ENCODE measurements around the gene COPG1. TPM values are rescaled to one million over a fixed set of nuclear protein-coding genes. Genes with fewer than 3 reads are reported as not detected.

COPG1 gene
- total RNA-seq, 1 experiment from 2014 or later: 132 TPM

DNA sequence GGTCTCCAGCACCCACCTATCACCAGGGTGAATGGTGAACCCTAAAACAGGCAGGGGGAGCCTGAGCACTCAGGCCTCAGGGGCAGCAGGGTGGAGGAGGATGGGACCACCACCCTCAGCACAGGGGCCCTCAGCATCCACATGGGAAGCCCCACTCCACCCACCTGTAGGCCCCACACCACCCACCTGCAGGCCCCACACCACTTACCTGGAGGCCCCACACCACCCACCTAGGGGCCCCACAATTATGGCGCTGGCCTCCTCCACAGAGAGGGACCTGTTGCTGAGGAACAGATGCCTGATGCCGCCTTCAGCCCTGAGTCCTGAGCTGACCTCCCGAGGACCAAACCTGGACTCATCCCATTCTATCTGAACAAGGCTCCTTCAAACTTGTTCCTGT lies 76.0 kb downstream of the COPG1 start (continued):
- TF ChIP-seq HMGA2 (CRISPR knock-in tag; IDR thresholded peaks at IDR 0.05) (no peak), NR1H2 (CRISPR knock-in tag; IDR thresholded peaks at IDR 0.05) (no peak), EMX1 (CRISPR knock-in tag; IDR thresholded peaks at IDR 0.05) (no peak)

DNA sequence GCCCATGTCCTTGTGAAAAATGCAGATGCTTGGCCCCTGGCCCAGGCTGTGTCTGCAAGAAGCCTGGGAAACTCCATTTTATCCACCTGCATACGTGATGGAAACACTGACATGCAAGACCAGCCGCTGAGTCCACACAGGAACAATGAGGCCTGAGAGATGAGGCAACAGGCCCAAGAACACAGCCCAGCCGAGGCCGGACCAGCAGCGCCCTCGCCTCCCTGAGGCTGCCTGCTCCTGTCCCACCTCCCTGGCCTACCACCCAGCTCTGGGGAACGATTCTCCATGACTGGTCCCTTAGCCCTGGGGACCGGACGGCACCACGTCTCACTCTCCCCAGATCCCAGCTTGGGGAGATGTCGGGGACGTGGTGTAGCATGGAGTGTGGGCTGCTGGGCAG lies 76.7 kb downstream of the COPG1 start:
- ATAC-seq (no peak), DNase-seq (ENCODE audit: low spot score) (no peak)
- POLR2A ChIA-PET: interaction anchor here (1.9 kb wide), 1 partner anchor 10 kb away, joined by 12 read pairs; a partner anchor contains a TSS
- Mint-ChIP-seq H3K36me3 (no peaks in the 10 kb centered on the region), H3K4me1 (no peaks in the 10 kb centered on the region), H3K4me3 (no peak overlapping the region), H3K9me3 (no peaks in the 10 kb centered on the region), H3K27me3 (ENCODE audit: low read depth) (peaks cover 2% of the 10 kb centered on the region; the same call in 1 of the 2 replicates), H3K27ac (no peak overlapping the region)
- CTCF ChIA-PET: interaction anchor here (1.3 to 1.4 kb wide), 2 partner anchors 27 to 58 kb away, joined by 3 to 6 read pairs; no protein-coding TSS in a partner anchor
- TF ChIP-seq ATF3 (CRISPR knock-in tag; conservative IDR thresholded peaks at IDR 0.05): no peak
- TF ChIP-seq, protein P1, sequence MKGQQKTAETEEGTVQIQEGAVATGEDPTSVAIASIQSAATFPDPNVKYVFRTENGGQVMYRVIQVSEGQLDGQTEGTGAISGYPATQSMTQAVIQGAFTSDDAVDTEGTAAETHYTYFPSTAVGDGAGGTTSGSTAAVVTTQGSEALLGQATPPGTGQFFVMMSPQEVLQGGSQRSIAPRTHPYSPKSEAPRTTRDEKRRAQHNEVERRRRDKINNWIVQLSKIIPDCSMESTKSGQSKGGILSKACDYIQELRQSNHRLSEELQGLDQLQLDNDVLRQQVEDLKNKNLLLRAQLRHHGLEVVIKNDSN (CRISPR knock-in tag; IDR thresholded peaks at IDR 0.05): no peak
- no peak for TF ChIP-seq ZSCAN18 (CRISPR knock-in tag; IDR thresholded peaks at IDR 0.05)
- TF ChIP-seq ZNF121 (CRISPR knock-in tag; IDR thresholded peaks at IDR 0.05): no peak
- no peak for TF ChIP-seq ZNF512 (CRISPR knock-in tag; IDR thresholded peaks at IDR 0.05; ENCODE audit: borderline replicate concordance)
- no peak for TF ChIP-seq ZNF317 (CRISPR knock-in tag; IDR thresholded peaks at IDR 0.05; ENCODE audit: borderline replicate concordance, low read depth)
- no peak for TF ChIP-seq PRRX2 (CRISPR knock-in tag; IDR thresholded peaks at IDR 0.05)
- TF ChIP-seq TP53 (CRISPR knock-in tag; IDR thresholded peaks at IDR 0.05): no peak
- TF ChIP-seq, protein P2, sequence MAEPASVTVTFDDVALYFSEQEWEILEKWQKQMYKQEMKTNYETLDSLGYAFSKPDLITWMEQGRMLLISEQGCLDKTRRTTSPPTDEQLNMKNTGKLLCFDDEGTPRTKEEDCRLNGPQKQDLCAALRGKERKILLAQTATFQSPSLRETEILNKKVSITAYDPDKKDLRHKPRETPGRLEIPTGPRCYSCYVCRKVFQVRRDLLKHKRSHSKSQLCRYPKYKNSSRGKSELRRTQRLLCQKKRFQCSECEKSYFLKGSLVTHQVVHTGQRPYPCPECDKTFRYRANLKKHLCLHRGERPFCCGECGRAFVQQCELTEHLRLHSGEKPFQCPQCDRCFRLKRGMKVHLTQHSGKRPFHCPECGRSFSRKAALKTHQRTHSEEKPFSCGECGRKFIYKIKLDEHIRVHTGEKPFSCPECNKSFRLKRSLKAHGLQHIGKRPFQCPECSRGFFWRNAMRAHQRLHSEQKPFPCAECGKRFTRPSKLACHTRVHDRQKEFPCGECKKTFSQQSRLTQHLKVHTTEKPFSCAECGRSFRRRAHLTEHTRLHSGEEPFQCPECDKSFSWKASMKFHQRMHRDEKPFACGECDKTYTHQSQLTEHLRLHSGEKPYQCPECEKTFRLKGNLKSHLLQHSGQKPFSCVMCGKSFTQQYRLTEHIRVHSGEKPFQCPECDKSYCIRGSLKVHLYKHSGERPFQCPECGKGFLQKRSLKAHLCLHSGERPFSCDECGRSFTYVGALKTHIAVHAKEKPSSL (CRISPR knock-in tag; conservative IDR thresholded peaks at IDR 0.05): no peak
- no peak for TF ChIP-seq FOXP4 (CRISPR knock-in tag; IDR thresholded peaks at IDR 0.05)
- TF ChIP-seq, protein P3, sequence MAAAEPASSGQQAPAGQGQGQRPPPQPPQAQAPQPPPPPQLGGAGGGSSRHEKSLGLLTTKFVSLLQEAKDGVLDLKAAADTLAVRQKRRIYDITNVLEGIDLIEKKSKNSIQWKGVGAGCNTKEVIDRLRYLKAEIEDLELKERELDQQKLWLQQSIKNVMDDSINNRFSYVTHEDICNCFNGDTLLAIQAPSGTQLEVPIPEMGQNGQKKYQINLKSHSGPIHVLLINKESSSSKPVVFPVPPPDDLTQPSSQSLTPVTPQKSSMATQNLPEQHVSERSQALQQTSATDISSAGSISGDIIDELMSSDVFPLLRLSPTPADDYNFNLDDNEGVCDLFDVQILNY (CRISPR knock-in tag; IDR thresholded peaks at IDR 0.05): no peak
